GM19397 (cell line): ENCODE measurements around the gene ARHGAP26.

Experiments
- ATAC-seq: cut with Tn5 transposase; IDR thresholded peaks from one replicate; pipeline ENCODE4 v1.9.1; 2021; ENCODE audit warnings: mild to moderate bottlenecking, moderate library complexity; ENCODE audit not compliant: unreplicated experiment

Gene ARHGAP26

GRCh38 chr5:143207058-143207457 lies 436.9 kb downstream of the ARHGAP26 start:
- no peak for ATAC-seq

DNA sequence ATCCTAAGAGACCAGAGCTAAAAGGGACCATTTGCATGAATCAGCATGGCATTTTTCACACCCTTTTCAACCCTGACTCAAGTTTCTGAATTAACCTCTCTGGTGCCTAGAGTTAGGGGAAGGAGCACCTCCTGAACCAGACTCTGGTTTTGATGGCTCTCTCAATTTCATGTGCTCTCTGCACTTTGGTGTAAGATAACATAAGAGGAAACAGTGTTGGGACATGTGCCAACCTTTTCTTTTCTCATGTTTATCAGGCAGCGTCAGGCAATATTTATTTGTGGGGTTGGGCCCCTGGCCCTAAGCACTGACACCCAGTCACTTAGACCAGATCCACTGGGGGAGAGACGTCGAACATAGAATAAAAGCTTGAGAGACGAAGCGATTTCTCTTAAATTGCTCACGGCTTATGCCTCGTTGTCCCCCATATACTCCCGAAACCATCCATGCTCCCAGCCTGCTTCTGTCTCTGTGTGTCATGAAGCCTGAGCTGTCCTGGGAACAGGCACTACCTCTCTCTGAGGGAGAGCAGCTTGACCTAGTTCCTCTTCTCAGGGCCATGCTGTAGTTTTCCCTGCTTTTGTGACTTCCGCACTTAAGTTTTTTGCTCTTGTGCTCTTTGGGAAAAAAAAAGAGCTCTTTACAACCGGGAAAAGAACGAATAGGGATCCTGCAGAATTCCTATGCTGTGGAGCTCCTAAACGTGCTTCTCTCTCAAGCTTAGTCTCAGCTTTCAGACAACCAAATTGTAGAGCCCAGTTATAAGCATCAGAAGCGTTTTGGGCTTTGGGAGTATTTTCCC lies 437.6 kb downstream of the ARHGAP26 start:
- ATAC-seq: no peak

DNA sequence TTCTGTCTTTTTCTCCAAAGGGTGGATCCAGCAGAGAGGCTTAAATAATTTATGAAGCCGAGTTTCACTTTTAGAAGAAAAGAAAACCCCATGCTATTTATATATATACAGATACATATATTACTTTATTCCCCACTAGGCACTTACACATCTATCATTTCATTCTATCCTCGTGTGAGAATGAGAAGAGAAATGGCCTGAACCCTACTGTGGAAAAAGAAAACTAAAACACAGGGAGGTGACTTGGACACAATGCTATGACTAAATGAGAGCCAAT lies 438.1 kb downstream of the ARHGAP26 start:
- ATAC-seq: no peak

DNA sequence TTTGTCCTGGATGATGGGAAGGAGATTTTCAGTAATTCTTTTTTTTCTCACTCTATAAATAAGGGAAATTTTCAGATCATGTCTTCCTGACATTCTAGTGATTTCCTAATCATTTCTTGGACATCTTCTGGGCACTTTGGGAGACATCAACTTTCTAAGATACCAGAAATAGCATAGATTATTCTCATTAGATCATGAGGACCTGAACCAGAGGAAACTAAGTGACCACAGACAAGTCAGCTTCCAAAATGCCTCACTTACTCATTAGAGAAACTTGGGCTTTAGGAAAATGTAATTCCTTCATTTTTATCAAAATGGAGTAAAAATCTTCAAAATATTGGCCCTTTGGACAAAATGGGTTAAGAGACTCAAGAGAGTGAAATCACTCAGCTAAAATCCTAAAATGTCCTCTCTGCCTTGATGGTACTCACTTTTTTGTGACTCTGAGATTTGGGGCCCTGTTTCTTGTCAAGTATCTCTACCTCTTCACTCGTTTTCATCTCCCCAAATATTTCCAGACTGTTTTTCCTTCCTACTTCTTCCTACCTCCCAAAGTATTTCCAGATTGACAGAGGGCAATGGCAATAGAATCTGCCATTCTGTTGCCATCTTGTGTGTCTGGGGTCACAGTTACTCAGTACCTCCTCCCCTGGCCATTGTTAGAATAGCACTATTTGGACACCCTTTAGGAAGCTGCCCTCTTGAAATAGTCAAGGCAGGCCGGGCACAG lies 438.8 kb downstream of the ARHGAP26 start:
- no peak for ATAC-seq

- no peak for ATAC-seq
Measured at GRCh38 chr5:143209881-143210395, 439.8 kb downstream of the ARHGAP26 start.

- ATAC-seq: no peak
Measured at GRCh38 chr5:143210576-143210975, 440.4 kb downstream of the ARHGAP26 start.

GRCh38 chr5:143212261-143212660 lies 442.1 kb downstream of the ARHGAP26 start:
- no peak for ATAC-seq

- ATAC-seq: no peak
Measured at GRCh38 chr5:143213231-143213850, 443.2 kb downstream of the ARHGAP26 start.

GRCh38 chr5:143213851-143214363 lies 443.7 kb downstream of the ARHGAP26 start:
- ATAC-seq: peak; percentile 51

GRCh38 chr5:143214458-143214857 lies 444.3 kb downstream of the ARHGAP26 start:
- ATAC-seq: no peak

GRCh38 chr5:143214890-143215289 lies 444.7 kb downstream of the ARHGAP26 start:
- ATAC-seq: no peak

DNA sequence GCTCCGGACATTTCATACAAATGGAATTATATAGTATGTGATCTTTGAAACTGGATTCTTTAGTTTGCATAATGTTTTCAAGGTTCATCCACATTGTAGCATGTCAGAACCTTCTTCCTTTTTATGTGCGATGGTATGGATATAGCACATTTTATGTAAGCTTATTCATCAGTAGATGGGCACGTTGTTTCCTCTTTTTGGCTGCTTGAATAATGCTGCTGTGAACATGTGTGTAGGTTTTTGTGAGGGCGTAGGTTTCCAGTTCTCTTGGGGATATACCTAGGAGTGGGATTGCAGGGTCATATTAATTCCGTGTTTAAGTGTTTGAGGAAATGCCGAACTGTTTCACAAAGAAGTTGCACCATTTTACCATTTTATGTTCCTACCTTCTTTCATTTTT lies 445.5 kb downstream of the ARHGAP26 start:
- ATAC-seq: no peak

DNA sequence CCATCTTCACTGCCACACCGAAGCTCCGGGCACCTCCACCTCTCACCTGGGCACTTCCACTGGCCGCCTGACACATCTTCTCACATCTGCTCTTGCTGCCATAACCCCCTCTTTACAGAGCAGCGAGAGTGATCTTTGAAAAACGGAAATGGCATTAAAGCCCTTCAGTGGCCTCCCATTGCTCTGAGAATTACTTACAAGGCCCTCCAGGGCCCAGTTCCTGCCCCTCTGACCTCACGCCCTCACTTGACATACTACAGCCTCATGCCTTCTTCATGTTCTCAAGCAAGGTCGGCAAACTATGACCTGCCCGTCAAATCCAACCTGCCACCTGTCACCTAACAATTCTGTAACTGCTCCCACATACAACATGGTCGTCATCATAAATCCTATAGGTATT lies 446.0 kb downstream of the ARHGAP26 start:
- no peak for ATAC-seq

GRCh38 chr5:143217065-143217803 lies 447.1 kb downstream of the ARHGAP26 start:
- no peak for ATAC-seq

GRCh38 chr5:143217804-143218160 lies 447.6 kb downstream of the ARHGAP26 start:
- ATAC-seq: no peak

DNA sequence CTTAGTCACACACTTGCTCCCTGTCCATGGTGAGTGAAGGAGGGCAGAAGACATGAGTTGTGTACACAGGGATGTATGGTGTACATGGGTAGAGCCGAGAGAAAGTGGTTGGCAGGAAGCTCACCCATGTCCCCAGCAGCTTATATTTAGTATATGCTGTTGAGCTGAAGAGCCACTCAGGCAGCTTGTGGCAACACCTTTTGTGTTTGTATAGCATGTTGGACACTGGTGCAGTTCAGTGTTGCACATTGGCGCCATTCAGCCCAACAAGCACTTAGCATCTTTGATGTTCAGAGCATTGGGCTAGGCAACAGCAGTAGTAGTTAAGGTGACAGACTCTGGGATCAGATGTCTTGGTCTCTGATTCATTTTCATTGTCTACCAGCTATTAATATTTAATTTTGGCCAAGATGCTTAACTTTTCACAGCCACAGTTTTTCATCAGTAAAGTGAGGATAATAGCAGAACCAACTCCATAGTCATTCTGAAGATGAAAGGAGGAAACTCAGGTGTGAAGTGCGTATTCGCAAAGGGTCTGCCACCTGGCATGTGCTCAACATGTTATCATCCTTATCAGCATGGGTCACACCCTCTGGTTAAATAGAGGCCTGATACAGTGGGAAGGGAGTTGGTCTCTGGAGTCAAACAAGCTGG lies 448.5 kb downstream of the ARHGAP26 start:
- ATAC-seq: no peak

GRCh38 chr5:143219696-143220095 lies 449.5 kb downstream of the ARHGAP26 start:
- no peak for ATAC-seq

DNA sequence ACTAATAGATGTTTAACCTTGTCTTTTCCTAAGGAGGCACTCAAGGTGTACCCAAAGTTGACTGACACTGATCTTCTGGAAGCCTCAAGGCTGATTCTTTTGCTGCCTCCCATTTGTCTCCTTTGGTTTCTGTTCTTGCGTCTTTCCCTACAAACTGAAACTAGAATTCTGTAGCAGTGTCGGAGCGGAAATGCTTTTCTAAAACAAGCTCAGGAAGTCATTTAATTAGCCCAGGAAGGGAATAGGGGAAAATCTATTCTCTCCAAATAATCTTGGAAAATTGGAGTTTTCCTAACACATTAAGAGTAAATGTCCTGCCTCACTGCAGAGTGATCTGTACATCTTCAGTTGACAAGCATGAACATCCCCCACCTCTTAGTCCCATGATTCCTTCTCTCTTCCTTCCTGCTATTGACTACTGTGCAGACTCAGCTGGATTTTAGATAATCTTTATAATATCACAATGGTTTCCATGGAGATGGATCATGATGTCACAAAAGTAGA lies 450.6 kb downstream of the ARHGAP26 start:
- ATAC-seq: no peak

- peak; percentile 63 for ATAC-seq
Measured at GRCh38 chr5:143222287-143223231, 452.4 kb downstream of the ARHGAP26 start.
